Inflammatory macrophage treated with lipopolysaccharide for 4 hours (primary cell): Measurements from ENCODE around the gene CDH1.

Experiments used
- DNase-seq: peaks from one replicate; pipeline ENCODE4 v3.0.0-alpha.2; 2020

Gene CDH1

GRCh38 chr16:68732741-68733399, 4.2 kb upstream of the CDH1 start:
- DNase-seq: no peak

GRCh38 chr16:68733570-68733969, 3.5 kb upstream of the CDH1 start:
- DNase-seq: no peak

GRCh38 chr16:68734782-68735181, 2.3 kb upstream of the CDH1 start:
- DNase-seq: no peak

- DNase-seq: no peak
Measured at GRCh38 chr16:68736561-68736960, 531 bp upstream of the CDH1 start.

GRCh38 chr16:68737730-68738629, 888 bp downstream of the CDH1 start:
- no peak for DNase-seq

- DNase-seq: peak; percentile 29
Measured at GRCh38 chr16:68739964-68740627, 3.0 kb downstream of the CDH1 start.

GRCh38 chr16:68740628-68741346, 3.7 kb downstream of the CDH1 start:
- DNase-seq: peak; percentile 19

- no peak for DNase-seq
Measured at GRCh38 chr16:68743664-68744063, 6.6 kb downstream of the CDH1 start.

GRCh38 chr16:68744744-68745280, 7.7 kb downstream of the CDH1 start:
- no peak for DNase-seq

- no peak for DNase-seq
Measured at GRCh38 chr16:68746951-68747350, 9.9 kb downstream of the CDH1 start.

- DNase-seq: no peak
Measured at GRCh38 chr16:68749432-68749831, 12.3 kb downstream of the CDH1 start.

- no peak for DNase-seq
Measured at GRCh38 chr16:68750193-68750695, 13.2 kb downstream of the CDH1 start.

- no peak for DNase-seq
Measured at GRCh38 chr16:68751160-68751559, 14.1 kb downstream of the CDH1 start.

GRCh38 chr16:68752602-68753001, 15.5 kb downstream of the CDH1 start:
- DNase-seq: no peak

GRCh38 chr16:68754084-68754792, 17.1 kb downstream of the CDH1 start:
- DNase-seq: no peak

GRCh38 chr16:68756239-68756915, 19.3 kb downstream of the CDH1 start:
- DNase-seq: no peak

- no peak for DNase-seq
Measured at GRCh38 chr16:68757625-68757935, 20.5 kb downstream of the CDH1 start.

GRCh38 chr16:68759062-68759461, 22.0 kb downstream of the CDH1 start:
- no peak for DNase-seq

- DNase-seq: peak; percentile 66
Measured at GRCh38 chr16:68760671-68761275, 23.7 kb downstream of the CDH1 start.

- no peak for DNase-seq
Measured at GRCh38 chr16:68762996-68763756, 26.1 kb downstream of the CDH1 start.
